HEK293 (cell line): ENCODE results near the gene GALNT8.

Experiments used
- ATF2 ChIP-seq: fragments of 450-650 bp; formaldehyde crosslinking; IDR thresholded peaks from 2 replicates; pipeline ENCODE4 v1.5.1; 2016; ENCODE audit warnings: missing biosample characterization, missing genetic modification characterization, low read depth
- CTCF ChIP-seq: fragments of 450-650 bp; formaldehyde crosslinking; IDR thresholded peaks from 2 replicates; pipeline ENCODE4 v1.5.1; 2016; ENCODE audit warnings: missing biosample characterization, missing genetic modification characterization
- SP2 ChIP-seq: fragments of 450-650 bp; formaldehyde crosslinking; IDR thresholded peaks from 2 replicates; pipeline ENCODE4 v1.5.1; 2016; ENCODE audit warnings: missing biosample characterization, missing genetic modification characterization
- ZBTB1 ChIP-seq: fragments of 450-650 bp; formaldehyde crosslinking; IDR thresholded peaks from 2 replicates; pipeline ENCODE4 v1.5.1; 2016; ENCODE audit warnings: missing biosample characterization, missing genetic modification characterization
- ZBTB11 ChIP-seq: fragments of 450-650 bp; formaldehyde crosslinking; conservative IDR thresholded peaks from 2 replicates; pipeline ENCODE4 v1.5.1; 2016; ENCODE audit warnings: low read depth, missing biosample characterization, missing genetic modification characterization
- ZBTB8A ChIP-seq: fragments of 450-650 bp; formaldehyde crosslinking; IDR thresholded peaks from 2 replicates; pipeline ENCODE4 v1.5.1; 2016; ENCODE audit warnings: missing biosample characterization, missing genetic modification characterization
- ZNF138 ChIP-seq: fragments of 450-650 bp; formaldehyde crosslinking; IDR thresholded peaks from 2 replicates; pipeline ENCODE4 v1.5.1; 2016; ENCODE audit warnings: missing biosample characterization, missing genetic modification characterization, borderline replicate concordance
- ZNF24 ChIP-seq: fragments of 450-650 bp; formaldehyde crosslinking; IDR thresholded peaks from 2 replicates; pipeline ENCODE4 v1.5.1; 2016; ENCODE audit warnings: missing biosample characterization, missing genetic modification characterization
- ZNF423 ChIP-seq: fragments of 450-650 bp; formaldehyde crosslinking; IDR thresholded peaks from 2 replicates; pipeline ENCODE4 v1.5.1; 2016; ENCODE audit warnings: missing biosample characterization, missing genetic modification characterization
- ZNF433 ChIP-seq: fragments of 450-650 bp; formaldehyde crosslinking; IDR thresholded peaks from 2 replicates; pipeline ENCODE4 v1.5.1; 2016; ENCODE audit warnings: missing biosample characterization, missing genetic modification characterization, low read depth
- ZNF449 ChIP-seq: fragments of 450-650 bp; formaldehyde crosslinking; IDR thresholded peaks from 2 replicates; pipeline ENCODE4 v1.5.1; 2017; ENCODE audit warnings: missing biosample characterization, mild to moderate bottlenecking, missing genetic modification characterization, moderate library complexity
- ZNF518A ChIP-seq: fragments of 450-650 bp; formaldehyde crosslinking; conservative IDR thresholded peaks from 2 replicates; pipeline ENCODE4 v1.5.1; 2016; ENCODE audit warnings: low read depth, missing biosample characterization, missing genetic modification characterization
- ZNF530 ChIP-seq: fragments of 450-650 bp; formaldehyde crosslinking; IDR thresholded peaks from 2 replicates; pipeline ENCODE4 v1.5.1; 2016; ENCODE audit warnings: low read depth, missing biosample characterization, missing genetic modification characterization

DNA sequence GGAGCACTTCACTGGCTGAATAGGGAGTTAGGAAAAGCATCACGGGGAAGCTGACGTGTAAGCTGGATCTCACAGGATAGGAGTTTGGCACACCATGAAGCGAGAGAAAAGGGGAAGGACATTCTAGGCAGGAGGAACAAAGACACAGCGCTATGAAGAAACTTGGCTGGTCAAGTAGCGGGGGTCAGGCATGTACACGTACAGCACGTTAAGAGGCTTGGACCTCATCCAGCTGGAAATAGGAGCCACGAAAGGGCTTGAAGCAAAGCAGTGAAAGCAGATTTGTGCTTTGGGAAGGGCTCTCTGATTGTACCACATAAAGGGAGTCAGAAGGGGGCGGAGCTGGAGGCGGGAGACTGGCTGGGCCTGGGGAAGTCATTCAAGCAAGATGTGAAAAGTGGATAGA lies 19.6 kb upstream of the GALNT8 start:
- no peak for TF ChIP-seq SP2 (tag by site-specific recombination)
- TF ChIP-seq ATF2 = no peak
- no peak for TF ChIP-seq ZNF518A (tag by site-specific recombination)
- TF ChIP-seq ZNF138 (tag by site-specific recombination) = no peak
- TF ChIP-seq ZNF449 (tag by site-specific recombination) = no peak
- no peak for TF ChIP-seq ZNF530
- no peak for TF ChIP-seq ZNF423 (tag by site-specific recombination)
- TF ChIP-seq CTCF (tag by site-specific recombination) = no peak
- no peak for TF ChIP-seq ZNF24
- no peak for TF ChIP-seq ZBTB11 (tag by site-specific recombination)
- TF ChIP-seq ZBTB8A = no peak
- no peak for TF ChIP-seq ZBTB1 (tag by site-specific recombination)
- TF ChIP-seq ZNF433 (tag by site-specific recombination) = no peak
